GM12874 (cell line): Measurements from ENCODE around the gene DGKB.

Experiments used
- CTCF ChIP-seq: IDR thresholded peaks from 2 replicates; pipeline ENCODE4 v1.5.1; 2011; ENCODE audit warnings: low read depth, mild to moderate bottlenecking, control low read depth, low read length, moderate library complexity; ENCODE audit not compliant: insufficient read depth

The DGKB gene

GRCh38 chr7:14868937-14869336, 33.6 kb downstream of the DGKB start:
- no peak for TF ChIP-seq CTCF

GRCh38 chr7:14861456-14861855, 41.1 kb downstream of the DGKB start:
- no peak for TF ChIP-seq CTCF

- TF ChIP-seq CTCF = no peak
These were observed 43.3 kb downstream of the DGKB start for GRCh38 chr7:14859267-14859666.

- TF ChIP-seq CTCF = no peak
These were observed 43.7 kb downstream of the DGKB start for GRCh38 chr7:14858866-14859265.

GRCh38 chr7:14858410-14858809, 44.1 kb downstream of the DGKB start:
- TF ChIP-seq CTCF = no peak

- TF ChIP-seq CTCF = no peak
These were observed 47.3 kb downstream of the DGKB start for GRCh38 chr7:14855033-14855794.

GRCh38 chr7:14854471-14854870, 48.1 kb downstream of the DGKB start:
- no peak for TF ChIP-seq CTCF
